Measurements from ENCODE around the gene KCTD16. TPM values are rescaled to one million over a fixed set of nuclear protein-coding genes. Genes with fewer than 3 reads are reported as not detected.

KCTD16 gene
- polyA plus RNA-seq, 2 of the 4 experiments (the other 2 are of a cell fraction): 0.10 to 0.32 TPM

DNA sequence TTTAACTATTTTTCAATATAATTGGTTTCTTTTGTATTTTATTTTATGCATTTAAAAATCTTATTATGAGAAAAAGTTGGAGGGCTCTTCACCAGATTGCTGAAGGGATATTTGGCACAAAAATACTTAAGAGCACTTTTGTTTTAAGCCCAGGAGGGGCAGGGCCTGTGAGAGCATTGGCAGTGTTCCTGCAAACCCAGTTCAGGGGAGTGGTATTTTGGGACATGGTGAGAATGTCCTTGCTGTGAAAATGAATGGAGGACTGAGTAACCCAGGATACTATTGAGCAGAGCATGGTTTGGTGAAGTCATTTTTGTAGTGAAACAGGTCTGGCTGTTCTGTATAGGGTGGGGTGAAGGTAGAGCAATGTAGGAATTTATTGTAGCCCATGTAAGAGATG, 121.4 kb downstream of the KCTD16 start:
- Histone ChIP-seq H3K27ac (no peak overlapping the region), H3K4me1 (no peaks in the 10 kb centered on the region), H3K4me2 (no peak overlapping the region), H3K9me3 (no peaks in the 10 kb centered on the region), H3K4me3 (no peak overlapping the region)
- POLR2A ChIA-PET: no interaction called here
- FAIRE-seq (no peak), DNase-seq (ENCODE audit: low read depth in 1 of 2, low spot score in 1 of 2) (no peak), ATAC-seq (no peak)
- CTCF ChIA-PET: no interaction called here
- no peak for TF ChIP-seq ZFP36 (IDR thresholded peaks at IDR 0.05; ENCODE audit: borderline replicate concordance, partially characterized antibody)
- no peak for TF ChIP-seq SMC3 (IDR thresholded peaks at IDR 0.05)

GRCh38 chr5:144295284-144295683, 124.6 kb downstream of the KCTD16 start:
- POLR2A ChIA-PET: no interaction called here
- ATAC-seq: no peak
- DNase-seq (ENCODE audit: low read depth in 1 of 2, low spot score in 1 of 2): no peak
- TF ChIP-seq HOXA7 (CRISPR knock-in tag; IDR thresholded peaks at IDR 0.05): no peak
- TF ChIP-seq RCOR1 (IDR thresholded peaks at IDR 0.05; ENCODE audit: low read depth, low read length): no peak
- no peak for TF ChIP-seq RFX5 (IDR thresholded peaks at IDR 0.05)
- TF ChIP-seq REST (IDR thresholded peaks at IDR 0.05): no peak
- TF ChIP-seq FOSL2 (IDR thresholded peaks at IDR 0.05): no peak
- no peak for TF ChIP-seq FOSL2 (CRISPR knock-in tag; IDR thresholded peaks at IDR 0.05)
- TF ChIP-seq NPAS2 (CRISPR knock-in tag; IDR thresholded peaks at IDR 0.05; ENCODE audit: borderline replicate concordance): no peak
- Histone ChIP-seq H3K4me2 (no peak overlapping the region), H3K9me3 (no peaks in the 10 kb centered on the region), H3K4me1 (no peaks in the 10 kb centered on the region), H3K4me3 (no peak overlapping the region), H3K27ac (no peak overlapping the region)
- CTCF ChIA-PET: no interaction called here
- no peak for FAIRE-seq

DNA sequence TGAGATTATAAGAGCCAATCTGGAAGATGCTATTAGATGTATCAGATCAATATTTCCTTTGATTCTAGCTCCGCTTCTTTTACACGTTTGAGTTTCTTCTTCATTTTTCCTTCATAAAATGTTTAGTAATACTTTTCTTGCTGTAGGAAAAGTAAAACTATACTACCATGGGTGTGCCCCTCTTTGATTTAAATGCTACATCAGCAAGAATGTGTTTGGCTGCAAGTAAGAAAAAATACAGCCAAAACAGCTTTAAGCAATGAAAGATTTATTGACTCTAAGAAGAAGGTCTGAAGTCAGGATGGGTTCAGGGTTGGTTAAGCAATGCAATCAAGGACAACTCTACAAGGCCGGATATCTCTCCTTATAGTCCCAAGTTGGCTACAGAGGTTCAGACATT, 126.4 kb downstream of the KCTD16 start:
- Histone ChIP-seq H3K27ac (no peak overlapping the region), H3K4me1 (no peaks in the 10 kb centered on the region), H3K9me3 (no peaks in the 10 kb centered on the region), H3K4me3 (no peak overlapping the region), H3K4me2 (no peak overlapping the region)
- ATAC-seq: no peak
- CTCF ChIA-PET: no interaction called here
- POLR2A ChIA-PET: no interaction called here
- FAIRE-seq: no peak
- TF ChIP-seq POLR2AphosphoS2 (conservative IDR thresholded peaks at IDR 0.05; ENCODE audit: low read length): no peak
- TF ChIP-seq HDAC2 (IDR thresholded peaks at IDR 0.05): no peak
- TF ChIP-seq GATA3 (IDR thresholded peaks at IDR 0.05; ENCODE audit: borderline replicate concordance): no peak
- TF ChIP-seq HES2 (IDR thresholded peaks at IDR 0.05): no peak
- TF ChIP-seq MAFK (IDR thresholded peaks at IDR 0.05; ENCODE audit: partially characterized antibody): peak; percentile 76
- no peak for TF ChIP-seq USF2 (IDR thresholded peaks at IDR 0.05)
- 62% methylated on average over 3 of the region's 3 CpGs for WGBS (ENCODE audit: missing lambda C conversion rate)
- DNase-seq (ENCODE audit: low read depth in 1 of 2, low spot score in 1 of 2): no peak

GRCh38 chr5:144298658-144299057, 128.0 kb downstream of the KCTD16 start:
- Histone ChIP-seq H3K4me2 (no peak overlapping the region), H3K4me3 (no peak overlapping the region), H3K27ac (no peak overlapping the region), H3K4me1 (no peaks in the 10 kb centered on the region), H3K9me3 (no peaks in the 10 kb centered on the region)
- ChIA-PET POLR2A (no interaction called here), CTCF (no interaction called here)
- DNase-seq (ENCODE audit: low read depth in 1 of 2, low spot score in 1 of 2) (no peak), FAIRE-seq (no peak), ATAC-seq (no peak)
- WGBS (ENCODE audit: missing lambda C conversion rate): 86% methylated on average over 3 of the region's 3 CpGs
- TF ChIP-seq NR3C1 (IDR thresholded peaks at IDR 0.05) (no peak), FOXS1 (CRISPR knock-in tag; IDR thresholded peaks at IDR 0.05) (no peak), MYC (IDR thresholded peaks at IDR 0.05; ENCODE audit: borderline replicate concordance, low read length) (no peak), EHF (CRISPR knock-in tag; IDR thresholded peaks at IDR 0.05) (no peak), EP300 (IDR thresholded peaks at IDR 0.05) (no peak), ZC3H11A (IDR thresholded peaks at IDR 0.05) (no peak), RAD21 (conservative IDR thresholded peaks at IDR 0.05 in 1 of 2, IDR thresholded peaks at IDR 0.05 in 1 of 2) (no peak), CEBPB (IDR thresholded peaks at IDR 0.05) (no peak), USF2 (IDR thresholded peaks at IDR 0.05) (no peak), TFCP2L1 (CRISPR knock-in tag; IDR thresholded peaks at IDR 0.05) (no peak)
